IPS-20b (cell line): ENCODE data around the gene PICALM.
"Not testable (repeated sequence)": the region's sequence is repeated elsewhere in the genome, so short reads cannot be mapped to it uniquely, and the experiment has no call there.

Experiments
- H3K27ac ChIP-seq: one replicate; pipeline ENCODE4 v1.5.1; 2013; ENCODE audit warnings: low read length
- H3K27me3 ChIP-seq: 2 replicates; pipeline ENCODE4 v1.6.1; 2013; ENCODE audit warnings: mild to moderate bottlenecking, low read length, inconsistent platforms; ENCODE audit not compliant: insufficient read depth
- H3K36me3 ChIP-seq: 2 replicates; pipeline ENCODE4 v1.6.1; 2013; ENCODE audit warnings: low read depth, mild to moderate bottlenecking, inconsistent platforms, low read length, moderate library complexity; ENCODE audit not compliant: insufficient read depth
- H3K4me1 ChIP-seq: 2 replicates; pipeline ENCODE4 v1.6.1; 2013; ENCODE audit warnings: mild to moderate bottlenecking, control low read depth, inconsistent platforms, low read length, moderate library complexity; ENCODE audit not compliant: insufficient read depth
- H3K4me3 ChIP-seq: 2 replicates; pipeline ENCODE4 v1.5.1; 2013; ENCODE audit warnings: mild to moderate bottlenecking, low read length, inconsistent platforms
- H3K9ac ChIP-seq: 2 replicates; pipeline ENCODE4 v1.6.1; 2013; ENCODE audit warnings: low read depth, mild to moderate bottlenecking, inconsistent platforms, low read length, moderate library complexity
- H3K9me3 ChIP-seq: 2 replicates; pipeline ENCODE4 v1.6.1; 2013; ENCODE audit warnings: mild to moderate bottlenecking, low read depth, low read length, inconsistent platforms; ENCODE audit not compliant: insufficient read depth

Gene PICALM

GRCh38 chr11:85961930-85962363, 106.9 kb downstream of the PICALM start:
- H3K9ac ChIP-seq: no peak overlapping the region
- H3K36me3 ChIP-seq: peaks cover 62% of the 10 kb centered on the region
- no peak overlapping the region for H3K27ac ChIP-seq
- no peaks in the 10 kb centered on the region for H3K9me3 ChIP-seq
- H3K4me3 ChIP-seq: no peak overlapping the region
- peaks cover 4% of the 10 kb centered on the region; the same call in 1 of the 2 replicates for H3K4me1 ChIP-seq
- no peaks in the 10 kb centered on the region for H3K27me3 ChIP-seq

GRCh38 chr11:85961130-85961529, 107.8 kb downstream of the PICALM start:
- no peak overlapping the region for H3K27ac ChIP-seq
- no peaks in the 10 kb centered on the region for H3K9me3 ChIP-seq
- no peak overlapping the region for H3K4me3 ChIP-seq
- H3K4me1 ChIP-seq: peaks cover 4% of the 10 kb centered on the region; the same call in 1 of the 2 replicates
- peaks cover 65% of the 10 kb centered on the region for H3K36me3 ChIP-seq
- H3K9ac ChIP-seq: no peak overlapping the region
- H3K27me3 ChIP-seq: no peaks in the 10 kb centered on the region

GRCh38 chr11:85960678-85961077, 108.2 kb downstream of the PICALM start:
- Histone ChIP-seq H3K9ac (no peak overlapping the region), H3K9me3 (no peaks in the 10 kb centered on the region), H3K4me3 (no peak overlapping the region), H3K27ac (no peak overlapping the region), H3K36me3 (peaks cover 69% of the 10 kb centered on the region), H3K27me3 (no peaks in the 10 kb centered on the region), H3K4me1 (peaks cover 4% of the 10 kb centered on the region; the same call in 1 of the 2 replicates)

- H3K9ac ChIP-seq: no peak overlapping the region
- no peak overlapping the region for H3K27ac ChIP-seq
- no peaks in the 10 kb centered on the region; the same call in 1 of the 2 replicates for H3K4me1 ChIP-seq
- H3K36me3 ChIP-seq: peaks cover 40% of the 10 kb centered on the region
- H3K4me3 ChIP-seq: no peak overlapping the region
- no peaks in the 10 kb centered on the region for H3K27me3 ChIP-seq
- no peaks in the 10 kb centered on the region; the same call in 1 of the 2 replicates for H3K9me3 ChIP-seq
Observed at GRCh38 chr11:85955531-85955930, 113.4 kb downstream of the PICALM start.

- H3K36me3 ChIP-seq: peaks cover 30% of the 10 kb centered on the region
- no peak overlapping the region for H3K27ac ChIP-seq
- H3K27me3 ChIP-seq: no peaks in the 10 kb centered on the region
- H3K4me1 ChIP-seq: no peaks in the 10 kb centered on the region; the same call in 1 of the 2 replicates
- H3K4me3 ChIP-seq: no peak overlapping the region
- H3K9me3 ChIP-seq: no peaks in the 10 kb centered on the region; the same call in 1 of the 2 replicates
- H3K9ac ChIP-seq: no peak overlapping the region
Observed at GRCh38 chr11:85953491-85954143, 115.3 kb downstream of the PICALM start.

- H3K9me3 ChIP-seq, H3K27me3 ChIP-seq, H3K27ac ChIP-seq, H3K9ac ChIP-seq, H3K4me1 ChIP-seq, H3K4me3 ChIP-seq: not testable (repeated sequence)
- H3K36me3 ChIP-seq: peaks cover 17% of the 10 kb centered on the region; the same call in 1 of the 2 replicates
Observed at GRCh38 chr11:85952108-85952485, 116.8 kb downstream of the PICALM start.

GRCh38 chr11:85951428-85952107, 117.3 kb downstream of the PICALM start:
- Histone ChIP-seq H3K4me1 (no peaks in the 10 kb centered on the region; the same call in 1 of the 2 replicates), H3K27me3 (no peaks in the 10 kb centered on the region), H3K27ac (no peak overlapping the region), H3K9me3 (no peaks in the 10 kb centered on the region; the same call in 1 of the 2 replicates), H3K9ac (no peak overlapping the region), H3K36me3 (peaks cover 11% of the 10 kb centered on the region; the same call in 1 of the 2 replicates), H3K4me3 (no peak overlapping the region)

GRCh38 chr11:85951049-85951405, 117.9 kb downstream of the PICALM start:
- no peak overlapping the region for H3K4me3 ChIP-seq
- H3K4me1 ChIP-seq: no peaks in the 10 kb centered on the region; the same call in 1 of the 2 replicates
- no peaks in the 10 kb centered on the region for H3K27me3 ChIP-seq
- H3K9ac ChIP-seq: no peak overlapping the region
- H3K36me3 ChIP-seq: peaks cover 6% of the 10 kb centered on the region; the same call in 1 of the 2 replicates
- no peaks in the 10 kb centered on the region; the same call in 1 of the 2 replicates for H3K9me3 ChIP-seq
- no peak overlapping the region for H3K27ac ChIP-seq

GRCh38 chr11:85950317-85951048, 118.4 kb downstream of the PICALM start:
- Histone ChIP-seq H3K36me3 (0 out of 2 replicates have a peak, but pooled peaks cover under 1% of the 10 kb centered on the region), H3K4me1 (no peaks in the 10 kb centered on the region), H3K27me3 (no peaks in the 10 kb centered on the region), H3K9ac (no peak overlapping the region), H3K4me3 (no peak overlapping the region), H3K27ac (no peak overlapping the region), H3K9me3 (peaks cover 2% of the 10 kb centered on the region)

GRCh38 chr11:85949798-85950197, 119.1 kb downstream of the PICALM start:
- Histone ChIP-seq H3K4me3 (no peak overlapping the region), H3K27ac (no peak overlapping the region), H3K4me1 (no peaks in the 10 kb centered on the region), H3K27me3 (no peaks in the 10 kb centered on the region), H3K9me3 (peaks cover 8% of the 10 kb centered on the region), H3K9ac (no peak overlapping the region), H3K36me3 (no peaks in the 10 kb centered on the region)

- Histone ChIP-seq H3K36me3 (no peaks in the 10 kb centered on the region), H3K27ac (no peak overlapping the region), H3K27me3 (no peaks in the 10 kb centered on the region), H3K4me1 (no peaks in the 10 kb centered on the region), H3K9ac (no peak overlapping the region), H3K9me3 (peaks cover 8% of the 10 kb centered on the region), H3K4me3 (no peak overlapping the region)
Observed at GRCh38 chr11:85948884-85949283, 120.0 kb downstream of the PICALM start.
